Thoracic aorta (tissue), 2 donors: ENCODE data around the gene LAT. TPM values are rescaled to one million over a fixed set of nuclear protein-coding genes. Genes with fewer than 3 reads are reported as not detected.

Experiments used
- ATAC-seq: fragments of 150-250 bp; one replicate; pipeline ENCODE4 v1.8.0; 2017; ENCODE audit warnings: low read depth; ENCODE audit not compliant: insufficient number of reproducible peaks, low FRiP score
- DNase-seq: peaks from one replicate; pipeline ENCODE4 v3.0.0-alpha.2; 2020; ENCODE audit warnings: low spot score
- H3K27ac ChIP-seq, 2 donors: fragments of 200-600 bp; sonication (generic); 1 replicate in 1 of 2; 2 replicates in 1 of 2; pipeline ENCODE4 v1.5.1; 2016; ENCODE audit warnings: mild to moderate bottlenecking in 2 of 2, moderate library complexity in 2 of 2
- H3K27me3 ChIP-seq: fragments of 200-600 bp; sonication (generic); replicated peaks from 2 replicates; pipeline ENCODE4 v1.6.0; 2016; ENCODE audit warnings: mild to moderate bottlenecking; ENCODE audit not compliant: insufficient read depth
- H3K36me3 ChIP-seq: fragments of 200-600 bp; sonication (generic); one replicate; pipeline ENCODE4 v1.5.1; 2016
- H3K4me1 ChIP-seq, 2 donors: fragments of 200-600 bp; sonication (generic); 1 replicate in 1 of 2; 2 replicates in 1 of 2; pipeline versions ENCODE4 v1.5.1 to v1.6.0; 2016; ENCODE audit warnings: low read depth in 2 of 2, mild to moderate bottlenecking in 1 of 2; ENCODE audit not compliant: control insufficient read depth in 1 of 2
- H3K4me3 ChIP-seq: fragments of 200-600 bp; sonication (generic); 2 replicates; pipeline ENCODE4 v1.5.1; 2016; ENCODE audit warnings: mild to moderate bottlenecking
- H3K9me3 ChIP-seq: fragments of 200-600 bp; sonication (generic); 2 replicates; pipeline ENCODE4 v1.5.1; 2016
- total RNA-seq, 2 donors: library from RNA; depleted of rRNA; stranded (reverse); fragments of >200 nt; gene quantifications; one replicate each; pipeline versions ENCODE4 v1.1.0 to v1.2.3, GENCODE V29; 2016
- TF ChIP-seq, protein P1 (sequence below): fragments of 200-600 bp; sonication (generic); IDR thresholded peaks from one replicate; pipeline ENCODE4 v1.5.1; 2019; ENCODE audit warnings: antibody characterized with exemption

The LAT gene
- total RNA-seq, 2 donors from 2014 or later, result 15.3 to 28.6 TPM

DNA sequence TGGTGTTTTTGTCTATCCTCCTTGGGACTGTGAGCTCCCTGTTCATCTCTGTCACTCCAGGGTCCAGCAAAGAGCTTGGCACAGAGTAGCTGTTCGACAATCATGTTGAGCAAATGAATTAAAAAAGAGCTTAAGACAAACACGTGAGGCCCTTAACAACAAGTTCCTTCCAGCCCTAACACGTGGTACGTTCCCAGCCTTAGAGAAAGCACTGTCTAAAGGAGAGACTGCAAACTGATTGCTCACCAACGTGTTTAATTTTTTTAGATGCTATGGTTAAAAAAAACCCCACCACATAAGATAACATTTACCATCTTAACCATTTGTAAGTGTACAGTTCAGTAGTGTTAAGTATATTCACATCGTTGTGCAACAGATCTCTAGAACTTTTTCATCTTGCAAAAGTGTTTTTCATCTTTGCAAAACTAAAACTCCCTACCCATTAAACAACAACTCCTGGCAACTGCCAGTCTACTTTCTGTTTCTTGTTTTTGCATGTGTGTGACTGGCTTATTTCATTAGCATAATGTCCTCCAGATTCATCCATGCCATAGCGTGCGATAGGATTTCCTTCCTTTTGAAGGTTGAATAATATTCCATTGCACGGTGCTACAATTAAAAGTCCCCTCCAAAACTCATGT is 28.2 kb downstream of the LAT start:
- TF ChIP-seq, protein P1, sequence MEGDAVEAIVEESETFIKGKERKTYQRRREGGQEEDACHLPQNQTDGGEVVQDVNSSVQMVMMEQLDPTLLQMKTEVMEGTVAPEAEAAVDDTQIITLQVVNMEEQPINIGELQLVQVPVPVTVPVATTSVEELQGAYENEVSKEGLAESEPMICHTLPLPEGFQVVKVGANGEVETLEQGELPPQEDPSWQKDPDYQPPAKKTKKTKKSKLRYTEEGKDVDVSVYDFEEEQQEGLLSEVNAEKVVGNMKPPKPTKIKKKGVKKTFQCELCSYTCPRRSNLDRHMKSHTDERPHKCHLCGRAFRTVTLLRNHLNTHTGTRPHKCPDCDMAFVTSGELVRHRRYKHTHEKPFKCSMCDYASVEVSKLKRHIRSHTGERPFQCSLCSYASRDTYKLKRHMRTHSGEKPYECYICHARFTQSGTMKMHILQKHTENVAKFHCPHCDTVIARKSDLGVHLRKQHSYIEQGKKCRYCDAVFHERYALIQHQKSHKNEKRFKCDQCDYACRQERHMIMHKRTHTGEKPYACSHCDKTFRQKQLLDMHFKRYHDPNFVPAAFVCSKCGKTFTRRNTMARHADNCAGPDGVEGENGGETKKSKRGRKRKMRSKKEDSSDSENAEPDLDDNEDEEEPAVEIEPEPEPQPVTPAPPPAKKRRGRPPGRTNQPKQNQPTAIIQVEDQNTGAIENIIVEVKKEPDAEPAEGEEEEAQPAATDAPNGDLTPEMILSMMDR, result no peak
- H3K27me3 ChIP-seq, result no peaks in the 10 kb centered on the region
- no peaks in the 10 kb centered on the region for H3K36me3 ChIP-seq
- DNase-seq, result no peak
- H3K4me1 ChIP-seq, result no peaks in the 10 kb centered on the region
- ATAC-seq, result no peak
- no peak overlapping the region for H3K27ac ChIP-seq
- H3K9me3 ChIP-seq, result no peaks in the 10 kb centered on the region
- no peak overlapping the region for H3K4me3 ChIP-seq

DNA sequence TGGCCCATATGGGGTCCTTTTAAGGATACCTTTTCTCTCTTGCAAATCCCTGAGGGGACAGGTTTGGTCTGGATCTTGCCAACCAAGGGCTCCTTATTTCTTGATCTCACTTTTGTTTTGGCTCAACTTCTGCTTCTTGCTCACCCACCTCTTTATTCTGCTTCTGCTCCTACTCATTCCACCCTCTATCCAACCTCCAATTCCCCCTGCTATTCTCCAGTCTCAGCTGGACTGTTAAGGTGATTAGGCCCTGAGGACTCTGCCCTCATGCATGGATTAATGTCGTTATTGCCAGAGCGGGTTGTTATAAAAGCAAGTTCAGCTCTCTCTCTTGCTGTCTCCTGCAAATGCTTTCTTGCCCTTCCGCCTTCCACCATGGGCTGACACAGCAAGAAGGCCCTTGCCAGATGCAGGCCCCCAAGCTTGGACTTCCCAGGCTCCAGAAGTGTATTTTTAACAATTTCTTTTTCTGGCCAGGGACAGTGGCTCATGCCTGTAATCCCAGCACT is 29.8 kb downstream of the LAT start:
- TF ChIP-seq, protein P1, result no peak
- no peaks in the 10 kb centered on the region for H3K36me3 ChIP-seq
- no peak overlapping the region for H3K4me3 ChIP-seq
- no peak for ATAC-seq
- DNase-seq, result no peak
- H3K27ac ChIP-seq, result no peak overlapping the region
- no peaks in the 10 kb centered on the region for H3K9me3 ChIP-seq
- no peaks in the 10 kb centered on the region for H3K4me1 ChIP-seq
- no peaks in the 10 kb centered on the region for H3K27me3 ChIP-seq

DNA sequence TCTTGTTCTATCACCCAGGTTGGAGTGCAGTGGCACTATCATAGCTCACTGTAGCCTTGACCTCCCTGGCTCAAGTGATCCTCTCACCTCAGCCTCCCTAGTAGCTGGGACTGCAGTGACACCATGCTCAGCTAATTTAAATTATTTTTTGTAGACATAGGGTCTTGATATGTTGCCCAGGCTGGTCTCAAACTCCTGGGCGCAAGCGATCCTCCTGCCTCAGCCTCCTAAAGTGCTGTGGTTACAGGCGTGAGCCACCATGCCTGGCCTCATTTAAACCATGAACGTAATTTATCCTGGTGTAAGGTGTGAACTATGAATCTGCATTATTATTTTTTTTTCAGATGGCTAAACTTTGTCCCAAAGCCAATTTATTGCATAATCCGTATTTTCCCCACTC is 37.3 kb downstream of the LAT start:
- no peaks in the 10 kb centered on the region for H3K9me3 ChIP-seq
- no peak overlapping the region for H3K4me3 ChIP-seq
- no peaks in the 10 kb centered on the region for H3K27me3 ChIP-seq
- no peak for ATAC-seq
- no peak for DNase-seq
- TF ChIP-seq, protein P1, result no peak
- no peaks in the 10 kb centered on the region for H3K4me1 ChIP-seq
- no peaks in the 10 kb centered on the region for H3K36me3 ChIP-seq
- no peak overlapping the region for H3K27ac ChIP-seq

- ATAC-seq, result no peak
- Histone ChIP-seq H3K9me3 (no peaks in the 10 kb centered on the region), H3K36me3 (no peaks in the 10 kb centered on the region), H3K4me3 (no peak overlapping the region), H3K27ac (no peak overlapping the region), H3K27me3 (no peaks in the 10 kb centered on the region), H3K4me1 (no peaks in the 10 kb centered on the region)
- no peak for DNase-seq
- TF ChIP-seq, protein P1, result no peak
These were observed 38.7 kb downstream of the LAT start for GRCh38 chr16:29023279-29024277.

DNA sequence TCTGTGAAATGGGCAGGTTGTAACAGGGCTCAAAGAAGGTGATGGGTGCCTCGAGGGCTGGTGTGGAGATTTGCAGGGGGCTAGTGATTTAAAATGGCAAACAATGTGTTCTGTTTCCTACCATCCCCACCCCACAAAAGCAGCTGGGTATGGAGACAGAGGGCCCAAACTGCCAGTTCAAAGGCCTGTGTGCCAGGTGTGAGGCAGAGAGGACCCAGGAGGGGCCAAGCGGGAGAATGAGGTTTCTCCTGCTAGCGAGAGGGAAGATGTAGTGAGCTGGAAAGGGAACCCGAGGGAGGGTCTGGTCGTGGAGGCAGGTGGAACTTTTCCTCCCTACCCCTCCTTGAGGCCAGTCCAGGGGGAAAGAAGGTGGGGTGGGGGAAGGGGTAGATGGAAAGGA is 39.4 kb downstream of the LAT start:
- no peaks in the 10 kb centered on the region for H3K4me1 ChIP-seq
- TF ChIP-seq, protein P1, result no peak
- ATAC-seq, result no peak
- DNase-seq, result no peak
- no peaks in the 10 kb centered on the region for H3K9me3 ChIP-seq
- H3K4me3 ChIP-seq, result no peak overlapping the region
- no peaks in the 10 kb centered on the region for H3K27me3 ChIP-seq
- no peak overlapping the region for H3K27ac ChIP-seq
- no peaks in the 10 kb centered on the region for H3K36me3 ChIP-seq
